Measurements from ENCODE around the gene GGNBP2. TPM values are rescaled to one million over a fixed set of nuclear protein-coding genes. Genes with fewer than 3 reads are reported as not detected.

The GGNBP2 gene
- total RNA-seq, 1 donor from 2014 or later, result 88.8 TPM

DNA sequence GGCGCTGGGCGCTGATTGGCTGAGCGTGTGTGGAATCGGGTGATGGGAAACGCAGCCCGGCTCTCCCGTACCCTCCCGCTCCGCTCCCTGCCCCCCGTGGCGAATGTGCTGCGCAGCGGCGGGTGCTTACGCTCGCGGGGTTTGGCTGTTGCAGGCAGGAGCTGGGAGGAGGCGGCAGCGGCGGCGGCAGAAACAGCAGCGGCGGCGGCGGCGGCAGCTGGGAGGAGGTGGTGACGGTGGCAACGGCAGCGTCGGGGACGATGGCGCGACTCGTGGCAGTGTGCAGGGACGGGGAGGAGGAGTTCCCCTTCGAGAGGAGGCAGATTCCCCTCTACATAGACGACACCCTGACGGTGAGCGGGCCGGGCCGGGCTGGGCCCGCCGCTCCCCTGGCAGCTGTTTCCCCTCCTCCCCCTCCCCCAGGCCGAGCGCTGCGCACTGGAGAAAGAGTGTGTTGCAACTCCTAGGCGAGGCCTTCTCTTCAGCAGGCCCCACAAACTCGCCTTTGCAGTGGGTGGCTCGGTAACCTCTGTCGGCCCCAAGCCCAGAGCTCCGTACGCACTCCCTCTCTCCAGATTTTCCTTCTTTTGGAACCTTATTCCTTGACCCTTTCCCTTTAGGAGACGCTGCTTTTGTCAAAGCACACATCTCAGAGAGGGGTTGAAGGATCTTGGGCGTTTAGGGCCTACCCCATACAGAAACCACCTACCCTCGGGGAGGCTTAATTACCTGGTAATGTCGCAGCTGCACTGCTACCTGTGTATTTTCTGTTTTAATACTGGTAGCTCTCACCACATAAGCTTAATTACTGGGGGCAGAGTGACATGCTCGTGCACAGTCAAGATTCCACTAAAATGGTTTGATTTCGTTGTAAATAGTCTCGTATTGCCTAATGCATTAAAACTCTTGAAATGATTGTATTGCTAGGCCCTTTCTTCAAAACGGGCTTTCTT lies 1.0 kb downstream of the GGNBP2 start:
- ATAC-seq (peak; percentile 95), DNase-seq (ENCODE audit: low spot score) (peak; percentile 97)
- intact Hi-C loops (cut with DNase I), result no loop called here

DNA sequence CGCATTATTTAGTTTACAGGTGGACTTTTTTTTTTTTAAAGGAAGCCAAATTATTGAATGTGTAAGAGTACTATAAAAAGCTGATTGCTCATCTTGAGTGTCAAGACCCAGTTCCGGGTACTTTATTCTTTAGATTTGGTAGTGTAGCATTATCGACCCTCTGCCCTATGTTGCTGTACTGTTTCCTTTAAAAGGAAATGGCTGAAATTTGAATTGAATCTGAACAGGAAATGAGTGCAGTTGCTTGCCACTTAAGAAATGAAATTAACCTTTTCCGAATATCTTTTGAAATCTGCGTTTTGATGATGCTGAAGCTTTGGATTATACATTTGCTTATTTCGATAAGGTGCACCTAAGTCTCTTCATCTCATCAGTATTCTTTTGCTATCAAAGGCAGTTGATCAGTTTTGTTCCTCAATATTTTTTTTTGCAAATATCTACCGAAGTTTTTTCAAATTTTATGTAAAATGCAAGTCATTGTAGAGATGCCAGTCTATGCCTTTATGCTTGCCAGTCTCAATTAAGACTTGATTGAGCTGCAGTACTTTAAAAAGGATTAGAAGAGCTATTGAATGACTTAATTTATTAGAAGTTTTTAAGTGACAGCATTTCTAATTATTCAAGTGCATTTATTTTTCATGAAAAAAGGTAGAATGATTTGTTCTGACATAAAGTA lies 1.8 kb downstream of the GGNBP2 start:
- intact Hi-C loops (cut with DNase I), result no loop called here
- DNase-seq (ENCODE audit: low spot score) (no peak), ATAC-seq (no peak)

DNA sequence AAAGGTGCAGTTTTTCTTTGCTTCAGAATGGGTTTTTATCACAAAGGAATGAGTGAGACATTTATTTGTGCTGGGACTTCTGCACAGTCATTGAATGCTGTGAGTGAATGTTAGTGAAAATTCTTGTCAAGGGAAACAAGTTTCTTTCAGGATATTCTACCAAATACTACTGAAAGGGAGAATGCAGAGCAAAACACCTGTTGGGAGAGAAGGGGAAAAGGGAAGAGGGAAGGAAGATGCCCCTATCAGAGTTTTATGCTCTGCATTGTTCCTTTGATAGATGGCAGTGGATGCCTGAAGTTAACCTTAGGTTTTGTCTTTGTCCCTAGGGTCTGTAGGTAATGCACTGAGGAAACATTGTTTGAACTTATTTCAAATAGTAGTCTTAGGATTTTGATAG lies 3.1 kb downstream of the GGNBP2 start:
- no peak for ATAC-seq
- no peak for DNase-seq (ENCODE audit: low spot score)
- intact Hi-C loops (cut with DNase I), result no loop called here

DNA sequence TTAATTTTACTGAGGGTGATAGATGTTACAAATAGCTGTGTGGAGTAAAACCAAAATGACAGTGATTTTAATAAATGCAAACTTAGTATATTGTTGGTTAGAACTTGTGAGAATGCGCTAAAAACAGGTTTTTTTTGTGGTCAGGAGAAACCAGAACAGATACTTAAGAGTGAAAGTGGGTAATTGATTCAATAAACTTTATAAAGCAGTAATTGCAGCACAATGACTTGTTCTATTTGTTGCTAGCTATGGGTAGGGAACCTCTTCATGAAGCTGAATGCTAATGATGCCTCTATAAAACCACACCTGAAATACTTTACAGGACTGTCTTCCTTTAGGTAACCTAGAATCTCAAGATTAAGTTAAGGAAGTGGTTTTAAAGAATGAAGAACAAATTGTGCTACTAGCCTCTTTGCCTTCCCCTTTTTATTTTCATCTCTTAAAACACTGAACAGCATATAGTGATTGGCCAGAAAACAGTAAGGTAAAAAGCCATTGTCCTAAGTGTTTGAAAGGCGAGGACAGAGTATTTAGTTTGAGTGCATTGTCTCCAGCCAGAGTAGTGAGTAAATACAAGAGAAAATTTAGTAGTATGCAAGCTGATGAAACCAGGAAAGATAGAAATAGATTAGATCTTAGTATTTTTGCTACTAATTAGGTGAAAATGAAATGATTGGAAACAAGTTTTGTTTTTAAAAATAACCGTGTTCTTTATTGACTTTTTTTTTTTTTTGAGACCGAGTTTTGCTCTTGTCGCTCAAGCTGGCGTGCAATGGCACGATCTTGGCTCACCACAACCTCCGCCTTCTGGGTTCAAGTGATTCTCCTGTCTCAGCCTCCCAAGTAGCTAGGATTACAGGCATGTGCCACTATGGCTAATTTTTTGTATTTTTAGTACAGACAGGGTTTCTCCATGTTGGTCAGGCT lies 6.0 kb downstream of the GGNBP2 start:
- DNase-seq (ENCODE audit: low spot score), result no peak
- intact Hi-C loops (cut with DNase I), result no loop called here
- ATAC-seq, result no peak

DNA sequence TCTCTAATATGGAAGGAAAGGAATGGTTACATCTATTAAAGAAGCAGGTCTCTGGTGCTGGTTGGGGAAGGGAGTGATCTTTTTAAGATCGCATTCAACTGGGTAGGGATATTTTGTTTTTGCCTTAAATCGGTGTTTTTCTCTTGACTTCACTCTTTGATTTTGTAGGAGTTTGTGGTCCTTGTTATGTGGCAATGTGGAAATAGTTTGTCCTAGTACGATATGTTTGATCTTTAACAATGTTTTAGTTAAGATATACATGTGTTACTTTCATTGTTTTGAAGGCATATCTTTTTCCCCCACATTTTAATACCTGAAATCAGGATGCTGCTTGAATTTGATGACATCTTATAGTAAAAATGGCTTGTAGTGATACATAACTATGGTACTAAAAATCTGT lies 8.7 kb downstream of the GGNBP2 start:
- intact Hi-C loops (cut with DNase I), result no loop called here
- DNase-seq (ENCODE audit: low spot score), result no peak

DNA sequence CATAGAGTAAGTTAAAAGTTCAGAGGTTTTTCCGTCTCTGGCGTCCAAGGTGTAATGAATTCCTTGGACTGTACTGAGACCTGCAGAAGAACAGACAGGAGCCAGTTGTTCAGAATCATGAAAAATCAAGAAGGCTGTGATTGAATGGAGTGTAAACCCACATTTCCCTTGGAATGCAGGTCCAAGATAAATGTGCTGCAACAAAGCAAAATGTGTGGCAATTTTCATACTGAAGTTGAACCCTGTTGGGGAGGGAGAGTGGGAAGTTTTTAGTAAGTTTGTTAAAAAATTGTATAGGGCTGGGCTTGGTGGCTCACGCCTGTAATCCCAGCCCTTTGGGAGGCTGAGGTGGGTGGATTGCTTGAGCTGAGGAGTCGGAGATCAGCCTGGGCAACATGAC lies 21.4 kb downstream of the GGNBP2 start:
- no peak for DNase-seq (ENCODE audit: low spot score)
- no peak for ATAC-seq
- intact Hi-C loops (cut with DNase I), result no loop called here

More for the DNA sequence above, 8.7 kb downstream of the GGNBP2 start:
- ATAC-seq, result no peak

DNA sequence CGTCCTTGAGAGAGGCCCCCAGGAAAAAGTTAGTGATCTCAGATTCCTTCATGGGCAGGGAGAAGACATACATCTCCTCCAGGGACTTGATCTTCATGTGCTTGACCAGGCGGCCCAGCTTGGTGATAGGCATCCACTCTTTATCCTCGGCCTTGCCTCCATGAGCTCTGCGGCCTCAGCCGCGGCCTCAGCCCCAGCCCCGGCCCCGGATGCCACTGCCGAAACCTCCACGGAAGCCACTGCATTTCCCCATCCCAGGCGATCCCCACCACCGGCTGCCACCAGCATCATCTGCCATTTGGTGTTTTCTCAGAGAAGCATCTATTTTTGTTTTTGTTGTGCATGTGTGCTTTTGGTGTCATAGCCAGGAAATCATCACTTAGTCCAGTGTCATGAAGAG lies 30.3 kb downstream of the GGNBP2 start:
- no peak for ATAC-seq
- intact Hi-C loops (cut with DNase I), result no loop called here
- DNase-seq (ENCODE audit: low spot score), result no peak

DNA sequence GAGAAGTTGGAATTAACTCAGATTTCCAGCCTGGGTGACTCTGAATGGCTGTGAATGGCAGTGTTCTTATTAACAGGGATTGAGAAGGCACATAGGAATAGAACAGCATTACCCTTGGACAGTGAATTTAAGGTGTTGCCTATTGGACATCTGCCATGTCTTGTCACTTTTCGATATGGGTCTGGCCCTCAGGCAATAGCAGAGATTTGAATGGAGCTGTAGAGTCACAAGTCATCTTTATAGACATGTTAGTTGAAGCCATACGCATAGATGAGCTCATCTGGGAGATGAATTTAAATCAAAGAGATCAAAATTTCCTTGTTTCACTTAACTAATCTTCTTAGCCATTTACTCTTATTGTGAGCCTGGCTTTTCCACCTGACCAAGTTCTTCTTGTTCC lies 32.1 kb downstream of the GGNBP2 start:
- intact Hi-C loops (cut with DNase I), result no loop called here
- no peak for DNase-seq (ENCODE audit: low spot score)
- no peak for ATAC-seq

DNA sequence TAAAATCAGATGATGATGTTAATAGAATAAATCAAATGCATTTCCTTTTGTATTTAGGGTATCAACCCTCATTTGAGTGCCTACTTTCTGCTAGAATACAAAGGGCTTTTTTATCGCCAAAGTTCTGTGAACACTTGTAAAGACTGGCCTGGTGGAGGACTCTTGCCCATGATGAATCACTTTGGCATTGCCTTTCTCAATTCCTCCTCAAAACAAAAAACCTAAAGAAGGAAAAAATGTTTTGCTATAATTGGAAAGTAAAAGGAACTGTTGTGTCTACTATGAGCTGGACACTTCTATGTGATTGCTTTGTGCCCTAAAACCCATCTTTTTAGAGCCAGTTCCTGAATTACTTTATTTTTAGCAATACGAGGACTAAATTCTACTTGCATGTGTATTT lies 34.0 kb downstream of the GGNBP2 start:
- ATAC-seq (no peak), DNase-seq (ENCODE audit: low spot score) (no peak)
- intact Hi-C loops (cut with DNase I), result no loop called here

DNA sequence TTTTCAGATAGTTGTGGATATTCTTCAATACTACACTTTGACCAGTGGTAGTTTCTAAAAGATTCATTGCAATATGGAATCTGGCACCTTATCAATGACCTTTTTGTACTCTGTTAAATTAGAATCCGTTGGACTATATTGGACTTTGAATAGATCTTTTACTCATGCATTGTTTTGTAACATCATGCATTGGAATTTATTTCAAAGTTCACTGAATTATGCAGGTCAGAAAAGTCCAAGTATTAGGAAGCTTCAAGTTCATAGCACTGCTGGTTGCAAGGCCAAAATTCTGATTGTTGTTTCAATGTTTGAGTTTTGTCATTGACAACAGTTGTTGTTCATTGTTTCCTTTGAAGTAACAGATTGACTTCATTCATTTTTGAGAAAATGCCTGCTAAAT lies 39.1 kb downstream of the GGNBP2 start:
- intact Hi-C loops (cut with DNase I), result no loop called here
- no peak for DNase-seq (ENCODE audit: low spot score)
- no peak for ATAC-seq

DNA sequence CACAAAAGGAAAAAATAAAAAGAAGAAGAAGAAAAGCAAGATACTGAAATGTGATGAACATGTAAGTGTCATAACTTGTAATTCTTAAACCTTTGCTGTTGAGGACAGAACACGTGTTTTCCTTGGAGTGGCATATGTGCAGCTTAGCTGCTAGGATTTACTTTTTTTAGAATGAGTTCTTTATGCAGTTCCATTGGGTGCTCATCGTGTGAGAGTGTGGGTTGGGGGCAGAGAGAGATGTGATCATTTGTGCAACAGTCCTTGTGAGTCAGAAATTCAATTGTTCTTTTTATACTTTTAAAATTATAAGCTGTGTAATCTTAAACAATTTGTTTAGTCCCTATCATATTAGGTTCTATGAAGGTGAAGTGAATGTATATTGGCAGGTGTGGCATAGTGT lies 41.4 kb downstream of the GGNBP2 start:
- intact Hi-C loops (cut with DNase I), result no loop called here
- no peak for ATAC-seq
- no peak for DNase-seq (ENCODE audit: low spot score)

DNA sequence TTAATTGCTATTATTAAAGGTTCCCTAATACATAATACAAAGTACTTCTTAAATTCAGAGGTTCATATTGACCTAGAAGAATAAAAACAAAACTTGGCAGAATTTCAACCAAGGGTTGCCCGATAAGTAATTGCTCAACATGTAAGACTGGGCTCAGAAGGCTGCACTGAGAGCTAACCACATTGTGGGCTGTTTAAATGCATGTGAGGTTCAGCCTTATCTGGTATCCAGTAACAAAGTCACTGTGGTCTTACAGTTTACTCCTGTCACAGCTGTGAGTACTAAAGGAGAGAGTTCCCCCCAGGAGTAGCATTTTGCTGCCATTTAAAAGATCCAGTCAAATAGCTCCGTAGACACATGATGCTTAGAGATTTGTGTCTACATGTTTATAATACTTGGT lies 45.4 kb downstream of the GGNBP2 start:
- intact Hi-C loops (cut with DNase I), result no loop called here
- ATAC-seq, result no peak
- no peak for DNase-seq (ENCODE audit: low spot score)

DNA sequence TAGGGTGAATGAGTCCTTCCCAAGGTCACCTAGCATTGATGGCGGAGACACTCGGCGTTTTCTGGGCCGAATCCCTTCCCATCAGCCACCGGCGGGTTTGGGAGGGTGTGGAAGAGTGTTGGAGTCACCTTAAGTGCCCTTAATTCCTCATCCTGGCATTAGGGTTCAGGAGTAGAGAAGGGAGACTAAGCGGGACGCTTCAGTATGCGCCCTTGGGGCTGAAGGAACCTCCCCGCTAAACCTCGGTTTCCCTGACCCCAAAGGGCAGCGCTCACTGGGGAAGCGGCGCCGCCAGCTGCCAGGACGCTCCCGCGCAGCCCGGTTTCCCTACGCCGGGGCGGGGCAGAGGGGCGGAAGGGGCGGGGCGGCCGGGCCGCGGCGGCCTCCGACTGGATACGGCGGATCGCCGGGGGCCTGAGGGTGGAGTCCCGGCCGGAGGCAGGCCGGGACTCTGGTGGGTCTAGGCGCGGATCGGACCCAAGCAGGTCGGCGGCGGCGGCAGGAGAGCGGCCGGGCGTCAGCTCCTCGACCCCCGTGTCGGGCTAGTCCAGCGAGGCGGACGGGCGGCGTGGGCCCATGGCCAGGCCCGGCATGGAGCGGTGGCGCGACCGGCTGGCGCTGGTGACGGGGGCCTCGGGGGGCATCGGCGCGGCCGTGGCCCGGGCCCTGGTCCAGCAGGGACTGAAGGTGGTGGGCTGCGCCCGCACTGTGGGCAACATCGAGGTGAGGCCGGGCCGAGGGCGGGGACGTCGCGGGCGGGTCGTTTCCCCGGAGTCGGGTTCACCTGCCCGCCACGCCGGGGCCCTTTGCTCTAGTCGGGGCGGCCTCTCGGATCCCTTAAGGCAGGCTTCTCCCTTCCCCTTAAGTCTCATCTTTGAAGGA lies 47.0 kb downstream of the GGNBP2 start, which contains the start of gene DHRS11:
DHRS11 (plus strand) TSS at position 446 of the 882 bp plus-strand sequence; CDS start at position 577, 131 bp downstream.
- peak; percentile 96 for ATAC-seq

DNA sequence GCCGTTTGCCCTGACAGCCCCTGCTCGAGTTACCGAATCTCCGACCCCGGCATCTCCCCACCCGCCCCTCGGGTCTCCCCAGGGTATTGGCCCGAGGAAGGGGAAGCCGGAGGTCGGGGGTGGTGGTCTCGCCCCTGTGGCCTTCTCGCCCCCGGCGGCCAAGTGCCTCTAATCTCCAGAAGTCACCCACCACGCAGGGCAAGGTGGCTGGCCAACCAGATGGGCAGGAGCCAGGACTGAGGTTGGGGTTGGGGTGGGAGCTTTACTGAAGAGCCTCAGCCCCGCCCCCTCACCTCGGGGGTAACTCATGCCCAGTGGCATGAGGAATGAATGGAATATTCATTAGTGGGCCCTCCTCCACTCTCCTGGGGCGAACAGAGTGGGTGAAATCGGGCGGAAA lies 47.6 kb downstream of the GGNBP2 start:
- intact Hi-C loops (cut with DNase I), result no loop called here
- ATAC-seq (peak; percentile 8), DNase-seq (ENCODE audit: low spot score) (no peak)

More for the DNA sequence above, 47.0 kb downstream of the GGNBP2 start, which contains the start of gene DHRS11:
- intact Hi-C loops (cut with DNase I), result no loop called here
- DNase-seq (ENCODE audit: low spot score), result peak; percentile 87

DNA sequence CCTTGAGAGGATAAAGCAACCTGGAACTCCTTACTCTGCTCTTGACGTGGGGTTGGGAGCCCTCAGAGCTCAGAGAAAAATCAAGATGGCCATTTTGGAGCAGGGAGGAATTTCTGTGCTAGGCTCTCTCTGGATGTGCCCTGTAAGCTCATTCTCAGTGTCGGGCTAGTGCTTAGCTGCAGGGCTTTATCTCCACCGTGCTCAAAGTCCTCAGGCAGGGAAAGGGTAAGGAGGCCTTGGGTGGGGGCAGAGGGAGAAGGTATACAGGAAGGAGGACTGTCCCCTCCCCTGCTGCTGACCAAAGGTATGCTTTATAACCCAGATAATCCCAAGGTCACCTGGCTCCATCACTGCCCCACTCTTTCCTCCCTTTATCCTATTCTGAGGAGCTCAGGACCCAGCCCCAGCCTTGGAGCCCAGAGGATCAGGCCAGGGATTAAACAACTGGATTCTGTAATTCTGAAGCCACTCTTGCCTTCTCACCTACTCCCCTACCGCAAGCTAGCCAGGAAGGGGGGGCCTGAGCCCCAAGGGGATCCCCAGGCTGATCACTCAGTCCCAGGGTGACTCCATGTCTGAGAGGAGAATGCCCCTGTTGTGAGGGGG lies 48.1 kb downstream of the GGNBP2 start:
- DNase-seq (ENCODE audit: low spot score), result no peak
- intact Hi-C loops (cut with DNase I), result no loop called here
- ATAC-seq, result no peak

DNA sequence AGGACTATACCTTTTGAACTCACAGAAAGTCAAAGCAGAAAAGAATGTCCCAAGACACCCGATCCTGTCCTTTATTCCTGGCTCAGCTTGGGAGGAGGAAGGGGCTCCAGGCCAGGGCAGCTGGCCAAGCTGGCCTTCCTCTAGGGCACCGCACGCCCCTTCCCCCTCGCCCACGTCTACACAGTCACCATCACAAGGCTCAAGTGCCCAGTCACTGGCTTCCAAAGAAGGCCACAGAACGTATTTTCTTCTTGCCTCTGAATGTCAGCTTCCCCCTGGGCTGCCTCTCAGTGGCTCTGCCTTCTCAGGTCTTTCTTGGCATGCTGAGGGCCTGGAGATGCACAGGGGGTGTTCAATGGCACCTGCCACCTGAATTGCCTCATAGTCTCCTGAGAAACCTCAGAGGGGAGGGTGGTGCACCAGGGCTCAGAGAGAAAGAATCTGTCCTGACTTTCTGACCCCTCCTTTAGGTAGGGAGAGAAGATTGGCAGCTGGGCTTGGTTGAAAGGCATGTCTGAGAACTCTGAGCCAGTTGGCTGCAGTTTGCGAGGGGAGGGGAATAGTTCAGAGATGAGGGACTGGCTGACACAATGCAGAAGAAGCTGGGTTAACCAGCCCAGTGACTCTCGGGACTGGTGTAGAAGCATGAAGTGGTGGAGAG lies 49.1 kb downstream of the GGNBP2 start:
- intact Hi-C loops (cut with DNase I), result no loop called here
- ATAC-seq (no peak), DNase-seq (ENCODE audit: low spot score) (no peak)

DNA sequence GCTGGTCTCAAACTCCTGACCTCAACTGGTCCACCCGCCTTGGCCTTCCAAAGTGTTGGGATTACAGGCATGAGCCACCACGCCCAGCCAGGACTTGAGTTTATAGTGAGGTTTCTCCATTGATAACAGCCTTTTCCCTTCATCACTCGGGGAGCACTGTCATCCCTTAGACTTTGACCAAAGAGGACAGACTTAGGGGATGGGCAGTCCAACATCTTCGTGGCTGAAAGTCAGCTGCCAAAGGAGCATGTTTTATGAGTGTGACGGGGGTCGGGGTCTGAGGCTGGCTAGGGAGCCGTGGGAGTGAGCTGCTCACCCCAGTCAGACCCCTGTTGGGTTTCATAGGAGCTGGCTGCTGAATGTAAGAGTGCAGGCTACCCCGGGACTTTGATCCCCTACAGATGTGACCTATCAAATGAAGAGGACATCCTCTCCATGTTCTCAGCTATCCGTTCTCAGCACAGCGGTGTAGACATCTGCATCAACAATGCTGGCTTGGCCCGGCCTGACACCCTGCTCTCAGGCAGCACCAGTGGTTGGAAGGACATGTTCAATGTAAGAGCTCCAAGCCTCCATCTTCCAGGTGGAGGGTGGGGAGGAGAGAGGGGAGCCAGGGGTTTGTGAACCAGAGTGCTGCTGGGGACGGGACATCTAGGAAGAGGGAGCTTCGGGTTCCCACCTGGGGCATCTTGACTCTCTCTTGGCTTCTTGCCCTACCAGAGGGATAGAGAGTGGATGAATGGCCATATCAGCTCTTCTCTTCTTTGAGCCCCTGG lies 50.1 kb downstream of the GGNBP2 start:
- DNase-seq (ENCODE audit: low spot score), result no peak
- ATAC-seq, result no peak
- intact Hi-C loops (cut with DNase I), result no loop called here

All from sciatic nerve (tissue), 2 donors.